ENCODE results near the gene FOXRED1.
"Not testable (repeated sequence)": the region's sequence is repeated elsewhere in the genome, so short reads cannot be mapped to it uniquely, and the experiment has no call there.

The FOXRED1 gene

GRCh38 chr11:126268361-126268707 lies 620 bp upstream of the FOXRED1 start:
- no peak for DNase-seq

- no peak for DNase-seq
Observed at GRCh38 chr11:126277322-126277721, 8.4 kb downstream of the FOXRED1 start.

GRCh38 chr11:126277780-126278179 lies 8.8 kb downstream of the FOXRED1 start:
- DNase-seq = no peak

GRCh38 chr11:126279191-126279590 lies 10.2 kb downstream of the FOXRED1 start:
- no peak for DNase-seq

- no peak for DNase-seq
Observed at GRCh38 chr11:126280595-126280994, 11.6 kb downstream of the FOXRED1 start.

GRCh38 chr11:126281245-126281644 lies 12.3 kb downstream of the FOXRED1 start:
- no peak for DNase-seq

GRCh38 chr11:126281666-126282175 lies 12.8 kb downstream of the FOXRED1 start:
- DNase-seq = no peak

GRCh38 chr11:126282361-126282735 lies 13.4 kb downstream of the FOXRED1 start:
- no peak for DNase-seq

GRCh38 chr11:126282736-126283591 lies 14.0 kb downstream of the FOXRED1 start, which contains the start of gene TIRAP:
TIRAP (plus strand) TSS chr11:126283093; CDS start chr11:126290895, 7,802 bp downstream.
- DNase-seq = peak; percentile 90

- no peak for DNase-seq
Observed at GRCh38 chr11:126284829-126285228, 15.9 kb downstream of the FOXRED1 start.

GRCh38 chr11:126288237-126288636 lies 19.3 kb downstream of the FOXRED1 start:
- DNase-seq = no peak

- no peak for DNase-seq
Observed at GRCh38 chr11:126290887-126291286, 21.9 kb downstream of the FOXRED1 start.

- no peak for DNase-seq
Observed at GRCh38 chr11:126293726-126294125, 24.8 kb downstream of the FOXRED1 start.

- no peak for DNase-seq
Observed at GRCh38 chr11:126297004-126297403, 28.1 kb downstream of the FOXRED1 start.

- DNase-seq = peak; percentile 98
Observed at GRCh38 chr11:126303623-126304456, 34.9 kb downstream of the FOXRED1 start, which contains the start of gene DCPS. DCPS (plus strand) TSS chr11:126304060; CDS start chr11:126304081, 21 bp downstream.

- no peak for DNase-seq
Observed at GRCh38 chr11:126304457-126305075, 35.6 kb downstream of the FOXRED1 start.

- no peak for DNase-seq
Observed at GRCh38 chr11:126305699-126306098, 36.7 kb downstream of the FOXRED1 start.

GRCh38 chr11:126307706-126308105 lies 38.8 kb downstream of the FOXRED1 start:
- DNase-seq = no peak

GRCh38 chr11:126308271-126308671 lies 39.3 kb downstream of the FOXRED1 start:
- DNase-seq = no peak

GRCh38 chr11:126308771-126309170 lies 39.8 kb downstream of the FOXRED1 start:
- not testable (repeated sequence) for DNase-seq

GRCh38 chr11:126310200-126310991 lies 41.4 kb downstream of the FOXRED1 start:
- DNase-seq = peak; percentile 44

GRCh38 chr11:126310992-126311310 lies 42.0 kb downstream of the FOXRED1 start:
- DNase-seq = no peak
